ENCODE results near the gene IAH1.

- TF ChIP-seq CTCF (IDR thresholded peaks at IDR 0.05 in 8 of 11, conservative IDR thresholded peaks at IDR 0.05 in 3 of 11) (no peak), POLR2A (IDR thresholded peaks at IDR 0.05) (no peak), POLR2AphosphoS5 (IDR thresholded peaks at IDR 0.05) (no peak)
Measured at GRCh38 chr2:9494081-9494480, 19.7 kb downstream of the IAH1 start.
